GM18511 (cell line): ENCODE results near the gene FAAP20.
"Not testable (repeated sequence)": the region's sequence is repeated elsewhere in the genome, so short reads cannot be mapped to it uniquely, and the experiment has no call there.

ENCODE experiments used
- ATAC-seq: cut with Tn5 transposase; IDR thresholded peaks from one replicate; pipeline ENCODE4 v1.9.1; 2021; ENCODE audit warnings: mild to moderate bottlenecking, moderate library complexity; ENCODE audit not compliant: unreplicated experiment

FAAP20 gene

DNA sequence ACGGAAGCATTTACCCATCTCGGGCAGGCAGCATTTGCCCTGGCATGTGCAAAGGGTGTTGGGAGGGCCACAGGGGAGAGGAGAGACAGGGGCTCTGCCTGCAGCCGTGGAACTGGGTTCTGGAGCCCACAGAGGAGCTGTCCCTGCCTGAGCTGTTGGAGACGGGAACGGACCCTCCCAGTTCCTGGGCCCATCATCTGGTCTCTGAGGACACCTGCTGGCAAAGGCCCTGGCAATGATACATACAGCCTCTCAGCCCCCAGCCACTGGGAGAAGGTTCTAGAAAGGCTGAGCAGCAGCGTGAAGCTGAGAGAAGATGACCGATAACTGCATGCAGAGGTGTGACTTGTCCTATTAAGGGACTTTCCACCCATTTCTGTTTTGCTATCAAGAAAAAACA is 31.4 kb downstream of the FAAP20 start:
- ATAC-seq = no peak

- ATAC-seq = no peak
Observed at GRCh38 chr1:2160451-2161300, 33.9 kb downstream of the FAAP20 start.

DNA sequence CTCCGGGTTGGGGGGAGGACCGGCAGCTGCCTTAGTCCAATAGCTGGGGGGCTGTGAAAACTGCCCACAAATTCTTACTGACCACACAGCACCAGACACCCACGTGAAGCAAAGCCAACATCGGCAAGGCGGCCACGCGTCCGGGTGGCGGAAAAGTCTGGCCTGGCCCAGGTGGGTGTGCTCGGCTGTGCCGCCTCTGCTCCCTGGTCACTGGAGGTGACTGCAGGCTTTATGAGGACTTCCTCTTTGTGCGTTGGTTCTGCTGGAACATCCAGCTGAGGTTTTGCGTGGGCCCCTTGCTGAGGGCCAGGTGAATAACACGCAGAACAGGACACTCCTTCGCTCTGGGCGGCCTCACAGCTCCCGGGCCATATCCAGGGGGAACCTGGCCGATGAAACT is 35.4 kb downstream of the FAAP20 start:
- ATAC-seq = no peak

GRCh38 chr1:2158272-2158671 is 36.3 kb downstream of the FAAP20 start:
- ATAC-seq = no peak

DNA sequence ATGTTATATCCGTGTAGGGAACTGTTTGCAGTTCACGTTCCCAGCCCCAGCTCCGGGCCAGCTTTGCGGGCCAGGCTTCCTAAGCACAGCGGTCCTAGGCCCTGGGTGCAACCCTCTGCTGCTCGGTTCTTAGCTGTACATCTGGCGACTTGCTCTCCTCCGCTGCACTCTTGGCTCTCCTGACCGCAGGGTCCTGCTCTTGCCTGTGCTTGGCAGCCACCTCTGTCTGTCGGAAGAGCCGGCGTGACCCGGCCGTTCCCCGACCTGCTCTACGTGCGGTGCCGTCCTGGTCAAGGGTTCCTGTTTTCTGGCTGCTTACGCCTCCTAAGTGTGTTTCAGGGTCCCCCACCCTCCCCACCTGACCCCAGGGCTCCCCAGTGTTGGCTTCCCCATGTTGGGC is 36.7 kb downstream of the FAAP20 start:
- ATAC-seq = no peak

- ATAC-seq = no peak
Observed at GRCh38 chr1:2156866-2157265, 37.7 kb downstream of the FAAP20 start.

DNA sequence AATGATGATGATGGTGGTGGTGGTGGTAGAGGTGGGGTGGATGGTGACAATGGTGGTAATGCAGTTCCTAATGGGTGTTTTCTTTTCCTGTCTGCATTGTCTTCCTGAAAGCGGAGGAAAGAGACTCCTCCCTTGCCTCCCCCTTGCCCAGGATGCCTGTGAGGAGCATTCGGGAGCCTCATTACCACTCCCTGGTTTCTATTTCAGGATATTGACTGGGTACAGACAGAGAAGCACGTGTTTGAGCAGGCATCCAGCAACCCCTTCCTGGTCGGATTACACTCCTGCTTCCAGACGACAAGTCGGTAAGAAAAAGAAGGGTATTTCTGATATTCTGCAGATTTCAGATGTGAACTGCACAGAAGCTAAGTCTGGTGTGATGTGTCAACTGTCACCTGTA is 38.8 kb downstream of the FAAP20 start:
- ATAC-seq = no peak

- no peak for ATAC-seq
Observed at GRCh38 chr1:2155147-2155598, 39.4 kb downstream of the FAAP20 start.

- no peak for ATAC-seq
Observed at GRCh38 chr1:2154022-2154421, 40.5 kb downstream of the FAAP20 start.

GRCh38 chr1:2152954-2153353 is 41.6 kb downstream of the FAAP20 start:
- no peak for ATAC-seq

GRCh38 chr1:2151911-2152310 is 42.7 kb downstream of the FAAP20 start:
- no peak for ATAC-seq

DNA sequence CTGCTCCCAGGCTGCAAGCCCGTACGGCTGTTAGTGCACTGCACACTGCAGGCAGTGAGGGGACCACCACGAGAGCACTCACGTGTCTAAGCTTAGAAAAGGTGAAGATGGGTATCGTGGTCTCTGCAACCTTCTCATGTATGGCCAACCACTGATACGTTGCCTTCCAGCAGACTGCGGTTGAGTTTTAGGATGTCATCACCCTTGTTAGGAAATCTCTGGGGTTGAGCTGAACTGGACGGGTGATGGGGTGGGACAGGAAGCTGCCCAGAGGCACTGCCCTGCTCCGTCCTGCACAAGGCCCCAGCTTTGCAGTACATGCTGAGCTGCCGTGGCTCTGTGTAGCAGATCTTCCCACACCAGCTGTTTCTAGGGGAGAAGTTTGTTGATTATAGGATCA is 43.3 kb downstream of the FAAP20 start:
- ATAC-seq = no peak

DNA sequence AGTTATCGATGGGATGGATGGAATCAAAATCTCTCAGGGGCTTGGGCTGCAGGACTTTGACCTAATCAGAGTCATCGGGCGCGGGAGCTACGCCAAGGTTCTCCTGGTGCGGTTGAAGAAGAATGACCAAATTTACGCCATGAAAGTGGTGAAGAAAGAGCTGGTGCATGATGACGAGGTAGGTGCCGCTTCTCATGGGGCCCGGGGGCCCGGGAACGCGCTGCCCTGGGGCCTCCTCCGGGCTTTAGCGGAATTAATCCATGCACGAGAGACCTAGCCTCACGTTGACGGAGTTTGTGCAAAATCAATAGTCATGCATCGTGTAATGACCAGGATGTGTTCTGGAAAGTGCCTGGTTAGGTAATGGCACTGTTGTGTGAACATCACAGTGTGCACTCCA is 43.8 kb downstream of the FAAP20 start:
- no peak for ATAC-seq

DNA sequence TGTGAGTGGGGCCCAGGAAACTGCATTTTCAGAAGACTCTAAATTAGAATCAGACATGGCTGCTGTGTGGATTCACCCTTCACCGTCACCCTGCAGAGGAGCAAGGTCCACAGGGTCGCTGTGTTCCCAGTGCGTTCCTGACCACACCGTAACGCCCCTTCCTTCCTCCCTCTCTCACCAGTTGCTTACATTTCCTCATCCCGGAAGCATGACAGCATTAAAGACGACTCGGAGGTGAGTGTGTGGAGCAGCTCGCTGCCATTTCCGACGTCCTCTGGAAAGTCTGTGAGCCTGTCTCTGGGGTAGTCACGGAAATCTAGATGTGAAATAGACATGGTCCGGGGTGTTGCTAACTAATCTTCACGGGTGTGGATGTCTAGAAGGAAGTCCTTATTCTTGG is 45.9 kb downstream of the FAAP20 start:
- no peak for ATAC-seq

DNA sequence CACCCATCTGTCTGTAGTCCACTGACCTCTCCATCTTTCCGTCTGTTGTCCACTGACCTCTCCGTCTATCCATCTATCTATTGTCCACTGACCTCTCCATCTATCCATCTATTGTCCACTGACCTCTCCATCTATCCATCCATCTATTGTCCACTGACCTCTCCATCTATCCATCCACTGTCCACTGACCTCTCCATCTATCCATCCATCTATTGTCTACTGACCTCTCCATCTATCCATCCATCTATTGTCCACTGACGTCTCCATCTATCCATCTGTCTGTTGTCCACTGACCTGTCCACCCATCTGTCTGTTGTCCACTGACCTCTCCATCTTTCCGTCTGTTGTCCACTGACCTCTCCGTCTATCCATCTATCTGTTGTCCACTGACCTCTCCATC is 46.7 kb downstream of the FAAP20 start:
- ATAC-seq = not testable (repeated sequence)

DNA sequence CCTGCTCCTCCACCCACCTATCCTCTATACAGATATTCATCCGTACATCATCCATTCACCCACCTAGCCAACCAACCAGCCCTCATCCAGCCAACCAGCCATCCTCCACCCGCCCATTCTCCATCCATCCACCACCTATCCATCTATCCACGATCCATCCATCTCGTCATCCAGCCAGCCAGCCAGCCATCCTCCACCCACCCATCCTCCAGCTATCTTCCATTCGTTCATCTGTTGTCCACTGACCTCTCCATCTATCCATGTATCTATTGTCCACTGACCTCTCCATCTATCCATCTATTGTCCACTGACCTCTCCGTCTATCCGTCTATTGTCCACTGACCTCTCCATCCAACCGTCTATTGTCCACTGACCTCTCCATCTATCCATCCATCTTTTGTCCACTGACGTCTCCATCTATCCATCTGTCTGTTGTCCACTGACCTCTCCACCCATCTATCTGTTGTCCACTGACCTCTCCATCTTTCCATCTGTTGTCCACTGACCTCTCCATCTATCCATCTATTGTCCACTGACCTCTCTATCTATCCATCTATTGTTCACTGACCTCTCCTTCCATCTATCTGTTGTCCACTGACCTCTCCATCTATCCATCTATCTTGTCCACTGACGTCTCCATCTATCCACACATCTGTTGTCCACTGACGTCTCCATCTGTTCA is 47.6 kb downstream of the FAAP20 start:
- ATAC-seq = no peak

DNA sequence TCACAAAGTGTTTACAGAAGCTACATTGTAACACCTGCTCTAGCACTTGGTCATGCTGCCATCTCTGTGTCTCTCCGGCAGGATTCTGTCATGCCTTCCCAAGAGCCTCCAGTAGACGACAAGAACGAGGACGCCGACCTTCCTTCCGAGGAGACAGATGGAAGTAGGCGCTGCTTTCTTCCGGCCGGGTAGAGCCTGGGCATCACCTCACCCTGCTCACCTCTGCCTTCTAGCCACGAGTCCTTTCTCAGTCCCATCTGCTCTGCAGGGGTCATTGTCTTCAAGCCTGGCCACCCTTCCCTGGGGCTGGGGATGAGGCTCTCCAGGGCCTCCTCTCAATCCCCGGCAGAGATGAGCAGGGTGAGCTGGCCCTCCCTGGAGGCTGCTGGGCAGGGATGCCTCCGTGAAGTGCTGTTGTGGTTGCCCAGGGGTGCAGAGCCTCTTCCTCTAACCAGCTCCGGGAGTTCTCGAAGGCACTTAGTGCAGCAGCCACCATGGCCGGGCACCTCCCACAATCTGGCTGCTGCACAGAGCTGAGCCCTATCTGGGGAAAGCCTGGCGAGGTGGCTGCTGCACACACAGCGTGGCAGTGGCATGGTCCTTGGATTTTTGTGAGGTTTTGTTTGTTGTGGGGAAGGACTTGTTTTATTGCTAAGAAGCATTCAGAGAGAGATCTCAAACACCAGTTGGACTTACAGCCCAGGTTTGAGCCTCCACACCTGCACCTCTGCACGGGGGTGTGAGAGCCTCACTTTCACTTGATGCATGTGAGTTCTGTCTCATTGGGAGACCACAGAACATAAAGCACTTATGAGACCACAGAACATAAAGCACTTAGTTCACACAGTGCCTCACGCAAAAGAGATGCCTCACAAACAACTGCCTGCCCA is 48.4 kb downstream of the FAAP20 start:
- no peak for ATAC-seq

- ATAC-seq = no peak
Observed at GRCh38 chr1:2144501-2145090, 50.0 kb downstream of the FAAP20 start.

DNA sequence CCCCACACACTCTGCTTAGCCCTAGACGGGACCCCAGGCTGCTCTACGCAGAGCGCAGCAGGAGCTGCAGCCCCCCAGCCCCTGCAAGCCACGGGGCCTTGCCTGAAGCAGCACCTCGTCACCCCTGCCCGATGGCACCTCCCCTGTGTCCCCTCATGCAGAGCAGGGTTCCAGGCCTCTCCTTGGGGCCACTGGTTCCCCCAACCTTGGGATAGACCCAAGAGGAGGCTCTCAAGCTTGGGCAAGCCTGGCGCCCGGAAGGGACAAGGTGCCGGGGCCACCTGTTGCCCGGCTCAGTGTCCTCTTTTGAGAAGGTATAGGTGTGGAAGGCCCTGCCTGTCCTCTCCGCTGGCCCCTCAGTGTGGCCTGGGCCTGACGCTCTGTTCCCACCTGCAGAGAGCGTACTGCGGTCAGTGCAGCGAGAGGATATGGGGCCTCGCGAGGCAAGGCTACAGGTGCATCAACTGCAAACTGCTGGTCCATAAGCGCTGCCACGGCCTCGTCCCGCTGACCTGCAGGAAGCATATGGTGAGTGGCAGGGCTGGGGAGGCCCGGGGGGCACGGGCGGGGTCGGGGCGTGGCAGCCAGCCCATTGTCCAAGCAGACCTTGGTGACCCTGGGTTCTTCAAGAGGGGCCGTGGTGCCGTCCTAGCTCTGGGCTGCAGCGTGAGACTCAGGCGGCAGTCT is 50.6 kb downstream of the FAAP20 start:
- ATAC-seq = no peak

- no peak for ATAC-seq
Observed at GRCh38 chr1:2141025-2141424, 53.5 kb downstream of the FAAP20 start.
